Muscle of leg (tissue), 11 donors: ENCODE results near the gene GPC5. TPM values are rescaled to one million over a fixed set of nuclear protein-coding genes. Genes with fewer than 3 reads are reported as not detected.
A peak's percentile ranks its signal among the peaks of the same experiment; 100 is the strongest.

Source experiments
- DNase-seq: peaks from one replicate; pipeline ENCODE4 v3.0.0; 2013
- H3K27ac ChIP-seq: one replicate; pipeline ENCODE4 v1.5.1; 2013; ENCODE audit warnings: mild to moderate bottlenecking, low read length, control low read depth
- H3K27me3 ChIP-seq: one replicate; pipeline ENCODE4 v1.6.1; 2013; ENCODE audit warnings: low read length; ENCODE audit not compliant: control insufficient read depth, insufficient read depth
- H3K36me3 ChIP-seq: one replicate; pipeline ENCODE4 v1.6.1; 2013; ENCODE audit warnings: low read length; ENCODE audit not compliant: control insufficient read depth, insufficient read depth
- H3K4me1 ChIP-seq: one replicate; pipeline ENCODE4 v1.6.1; 2013; ENCODE audit warnings: low read length; ENCODE audit not compliant: control insufficient read depth, insufficient read depth
- H3K4me3 ChIP-seq: one replicate; pipeline ENCODE4 v1.5.1; 2013; ENCODE audit warnings: low read length, control low read depth
- H3K9me3 ChIP-seq: replicated peaks from 2 replicates; pipeline ENCODE4 v1.6.1; 2013; ENCODE audit warnings: low read depth, low read length; ENCODE audit not compliant: control insufficient read depth
- whole genome bisulfite sequencing: methylation state at CpG from one replicate; pipeline ENCODE4 v1.1.5; 2013; ENCODE audit warnings: missing lambda C conversion rate; ENCODE audit not compliant: insufficient coverage; 5-methylcytosine and 5-hydroxymethylcytosine counted together
- polyA plus RNA-seq, 8 donors: library from polyadenylated mRNA; unstranded; fragments of 120-200 nt; gene quantifications; one replicate each; pipeline versions ENCODE4 v1.2.1 to v1.2.3, GENCODE V29; 2013; ENCODE audit warnings: inconsistent platforms in 1 of 8, low replicate concordance in 1 of 8; ENCODE audit not compliant: insufficient read length in 8 of 8, insufficient read depth in 1 of 8
- total RNA-seq: library from RNA; stranded (reverse); fragments of 120-200 nt; gene quantifications from one replicate; pipeline ENCODE4 v1.2.4, GENCODE V29; 2013

GPC5 gene
- total and polyA plus RNA-seq, 9 donors: 0.15 to 2.1 (median 0.40) TPM

GRCh38 chr13:91368101-91368500, 30.3 kb upstream of the GPC5 start:
- no peak for DNase-seq
- no CpG with 5 or more reads among the region's 1 CpG for WGBS
- H3K9me3 ChIP-seq: no peaks in the 10 kb centered on the region
- no peaks in the 10 kb centered on the region for H3K4me1 ChIP-seq
- no peak overlapping the region for H3K27ac ChIP-seq
- no peaks in the 10 kb centered on the region for H3K27me3 ChIP-seq
- H3K4me3 ChIP-seq: no peak overlapping the region
- no peaks in the 10 kb centered on the region for H3K36me3 ChIP-seq

GRCh38 chr13:91368676-91369440, 29.6 kb upstream of the GPC5 start:
- no peak for DNase-seq
- H3K4me3 ChIP-seq: no peak overlapping the region
- no peaks in the 10 kb centered on the region for H3K9me3 ChIP-seq
- H3K4me1 ChIP-seq: no peaks in the 10 kb centered on the region
- no peaks in the 10 kb centered on the region for H3K36me3 ChIP-seq
- H3K27me3 ChIP-seq: no peaks in the 10 kb centered on the region
- H3K27ac ChIP-seq: no peak overlapping the region
- 79% methylated on average over 2 of the region's 3 CpGs for WGBS

- no peaks in the 10 kb centered on the region for H3K4me1 ChIP-seq
- no peaks in the 10 kb centered on the region for H3K36me3 ChIP-seq
- no peak overlapping the region for H3K27ac ChIP-seq
- H3K9me3 ChIP-seq: no peaks in the 10 kb centered on the region
- no peaks in the 10 kb centered on the region for H3K27me3 ChIP-seq
- DNase-seq: peak; percentile 17
- WGBS: no CpG with 5 or more reads among the region's 3 CpGs
- no peak overlapping the region for H3K4me3 ChIP-seq
Observed at GRCh38 chr13:91369441-91369831, 29.0 kb upstream of the GPC5 start.

- H3K4me1 ChIP-seq: no peaks in the 10 kb centered on the region
- H3K4me3 ChIP-seq: no peak overlapping the region
- H3K27me3 ChIP-seq: no peaks in the 10 kb centered on the region
- no peaks in the 10 kb centered on the region for H3K36me3 ChIP-seq
- WGBS: no CpG with 5 or more reads among the region's 2 CpGs
- DNase-seq: no peak
- no peak overlapping the region for H3K27ac ChIP-seq
- H3K9me3 ChIP-seq: no peaks in the 10 kb centered on the region
Observed at GRCh38 chr13:91370501-91370900, 27.9 kb upstream of the GPC5 start.

GRCh38 chr13:91372911-91373310, 25.5 kb upstream of the GPC5 start:
- no peaks in the 10 kb centered on the region for H3K36me3 ChIP-seq
- no peak for DNase-seq
- H3K4me3 ChIP-seq: no peak overlapping the region
- 43% methylated on average over 2 of the region's 3 CpGs for WGBS
- no peaks in the 10 kb centered on the region for H3K9me3 ChIP-seq
- no peaks in the 10 kb centered on the region for H3K4me1 ChIP-seq
- no peak overlapping the region for H3K27ac ChIP-seq
- no peaks in the 10 kb centered on the region for H3K27me3 ChIP-seq

- Histone ChIP-seq H3K4me1 (no peaks in the 10 kb centered on the region), H3K36me3 (no peaks in the 10 kb centered on the region), H3K9me3 (no peaks in the 10 kb centered on the region), H3K27ac (no peak overlapping the region), H3K27me3 (no peaks in the 10 kb centered on the region), H3K4me3 (no peak overlapping the region)
- WGBS: 100% methylated on average over 3 of the region's 4 CpGs
- DNase-seq: no peak
Observed at GRCh38 chr13:91375116-91375729, 23.2 kb upstream of the GPC5 start.

- no peak overlapping the region for H3K27ac ChIP-seq
- peak; percentile 54 for DNase-seq
- no peaks in the 10 kb centered on the region for H3K4me1 ChIP-seq
- H3K9me3 ChIP-seq: no peaks in the 10 kb centered on the region
- no peak overlapping the region for H3K4me3 ChIP-seq
- no peaks in the 10 kb centered on the region for H3K36me3 ChIP-seq
- no peaks in the 10 kb centered on the region for H3K27me3 ChIP-seq
Observed at GRCh38 chr13:91381371-91381770, 17.1 kb upstream of the GPC5 start.

- no peak for DNase-seq
- H3K27me3 ChIP-seq: peaks cover 2% of the 10 kb centered on the region
- H3K9me3 ChIP-seq: no peaks in the 10 kb centered on the region
- no peaks in the 10 kb centered on the region for H3K36me3 ChIP-seq
- 66% methylated on average over 3 of the region's 4 CpGs for WGBS
- no peaks in the 10 kb centered on the region for H3K4me1 ChIP-seq
- no peak overlapping the region for H3K4me3 ChIP-seq
- no peak overlapping the region for H3K27ac ChIP-seq
Observed at GRCh38 chr13:91383836-91384235, 14.6 kb upstream of the GPC5 start.

GRCh38 chr13:91384896-91385295, 13.5 kb upstream of the GPC5 start:
- Histone ChIP-seq H3K36me3 (no peaks in the 10 kb centered on the region), H3K4me3 (no peak overlapping the region), H3K27me3 (peaks cover 2% of the 10 kb centered on the region), H3K9me3 (no peaks in the 10 kb centered on the region), H3K27ac (no peak overlapping the region), H3K4me1 (no peaks in the 10 kb centered on the region)
- no peak for DNase-seq
- WGBS: no CpG with 5 or more reads among the region's 2 CpGs

- Histone ChIP-seq H3K36me3 (no peaks in the 10 kb centered on the region), H3K27ac (no peak overlapping the region), H3K4me3 (no peak overlapping the region), H3K27me3 (peaks cover 6% of the 10 kb centered on the region), H3K4me1 (no peaks in the 10 kb centered on the region), H3K9me3 (no peaks in the 10 kb centered on the region)
- DNase-seq: no peak
- 60% methylated on average over 1 of the region's 2 CpGs for WGBS
Observed at GRCh38 chr13:91389186-91389585, 9.2 kb upstream of the GPC5 start.
